Measurements from ENCODE around the gene AP3S2.

DNA sequence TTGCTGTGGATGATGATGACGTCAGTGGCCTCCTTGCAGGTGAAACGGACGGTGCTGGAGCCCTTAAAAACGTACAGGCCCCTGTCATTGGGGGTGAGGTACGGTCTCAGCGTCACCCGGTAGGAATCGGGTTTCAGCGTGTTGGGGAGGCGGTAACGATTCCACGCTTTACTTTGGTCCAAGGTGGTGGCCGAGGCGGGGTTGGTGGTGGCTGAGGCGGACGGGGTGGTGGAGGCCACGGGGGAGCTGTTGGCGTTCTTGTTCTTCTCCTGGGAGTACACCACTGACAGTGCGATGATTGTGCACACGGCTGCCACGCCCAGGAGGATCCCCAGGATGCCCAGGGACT, 87.6 kb downstream of the AP3S2 start:
- TF ChIP-seq GATA2 (IDR thresholded peaks at IDR 0.05; ENCODE audit: low read depth, low read length) (no peak), GATA3 (IDR thresholded peaks at IDR 0.05; ENCODE audit: low read depth, low read length) (no peak)

Data from SH-SY5Y (cell line).